Measurements from ENCODE around the gene CD6.

CD6 gene

DNA sequence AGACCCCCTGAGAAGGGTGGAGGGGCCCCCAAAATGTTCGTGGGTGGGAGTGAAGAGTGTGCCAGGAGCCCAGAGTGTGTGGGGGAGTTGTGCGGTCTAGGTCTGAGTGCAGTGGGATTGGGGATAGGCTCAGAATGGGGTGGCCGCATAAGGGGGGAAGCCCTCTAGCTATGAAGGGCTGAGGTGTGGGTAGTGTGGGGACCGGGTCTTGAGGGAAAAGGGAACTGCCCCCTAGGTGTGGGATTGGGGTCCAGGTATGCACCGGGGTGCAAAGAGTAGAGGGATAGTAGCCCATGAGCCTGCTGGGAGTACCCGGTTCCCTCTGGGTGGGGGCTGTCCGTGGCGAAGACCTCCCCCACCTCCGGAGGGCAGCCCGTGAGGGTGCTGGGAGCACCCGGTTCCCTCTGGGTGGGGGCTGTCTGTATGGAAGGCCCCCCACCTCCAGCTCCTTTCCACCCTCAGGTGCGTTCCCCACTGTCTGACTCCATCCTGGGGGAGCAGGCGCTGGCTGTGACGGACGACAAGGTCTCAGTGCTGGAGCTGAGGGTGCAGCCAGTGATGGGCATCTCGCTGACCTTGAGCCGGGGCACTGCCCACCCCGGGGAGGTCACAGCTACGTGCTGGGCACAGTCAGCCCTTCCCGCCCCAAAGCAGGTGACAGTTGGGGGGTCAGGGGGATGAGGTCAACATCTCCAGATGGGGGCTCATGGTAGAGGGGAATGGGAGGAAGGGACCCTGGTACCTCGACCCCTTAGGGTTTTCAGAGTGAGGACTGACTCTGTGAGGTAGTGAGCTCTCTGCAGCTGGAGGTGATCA lies 36.5 kb upstream of the CD6 start:
- Histone ChIP-seq H4K20me1 (ENCODE audit: control insufficient read depth, insufficient read depth, low read depth, low read length) (no peaks in the 10 kb centered on the region), H3K27ac (ENCODE audit: low read depth, low read length) (no peak overlapping the region), H3K4me1 (ENCODE audit: control insufficient read depth, low read length) (peaks cover 43% of the 10 kb centered on the region), H3K9me2 (replicated peaks; ENCODE audit: control insufficient read depth, low read length) (no peaks in the 10 kb centered on the region), H3F3A (ENCODE audit: control insufficient read depth, insufficient read depth) (peaks cover 21% of the 10 kb centered on the region), H3K79me2 (ENCODE audit: control insufficient read depth, low read length) (no peaks in the 10 kb centered on the region), H3K4me3 (ENCODE audit: low read length) (no peak overlapping the region), H3K9me3 (ENCODE audit: control insufficient read depth, insufficient read depth, low read length) (no peaks in the 10 kb centered on the region), H3K27me3 (ENCODE audit: control insufficient read depth, low read length) (no peaks in the 10 kb centered on the region), H3K4me2 (ENCODE audit: low read length) (no peak overlapping the region), H3K36me3 (ENCODE audit: control insufficient read depth, low read length) (peaks cover 29% of the 10 kb centered on the region)
- no peak for TF ChIP-seq EZH2phosphoT487 (IDR thresholded peaks at IDR 0.05; ENCODE audit: borderline replicate concordance, low read length)
- TF ChIP-seq, protein P1, sequence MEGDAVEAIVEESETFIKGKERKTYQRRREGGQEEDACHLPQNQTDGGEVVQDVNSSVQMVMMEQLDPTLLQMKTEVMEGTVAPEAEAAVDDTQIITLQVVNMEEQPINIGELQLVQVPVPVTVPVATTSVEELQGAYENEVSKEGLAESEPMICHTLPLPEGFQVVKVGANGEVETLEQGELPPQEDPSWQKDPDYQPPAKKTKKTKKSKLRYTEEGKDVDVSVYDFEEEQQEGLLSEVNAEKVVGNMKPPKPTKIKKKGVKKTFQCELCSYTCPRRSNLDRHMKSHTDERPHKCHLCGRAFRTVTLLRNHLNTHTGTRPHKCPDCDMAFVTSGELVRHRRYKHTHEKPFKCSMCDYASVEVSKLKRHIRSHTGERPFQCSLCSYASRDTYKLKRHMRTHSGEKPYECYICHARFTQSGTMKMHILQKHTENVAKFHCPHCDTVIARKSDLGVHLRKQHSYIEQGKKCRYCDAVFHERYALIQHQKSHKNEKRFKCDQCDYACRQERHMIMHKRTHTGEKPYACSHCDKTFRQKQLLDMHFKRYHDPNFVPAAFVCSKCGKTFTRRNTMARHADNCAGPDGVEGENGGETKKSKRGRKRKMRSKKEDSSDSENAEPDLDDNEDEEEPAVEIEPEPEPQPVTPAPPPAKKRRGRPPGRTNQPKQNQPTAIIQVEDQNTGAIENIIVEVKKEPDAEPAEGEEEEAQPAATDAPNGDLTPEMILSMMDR (IDR thresholded peaks at IDR 0.05; ENCODE audit: low read depth, low read length, poor library complexity, severe bottlenecking) = no peak

DNA sequence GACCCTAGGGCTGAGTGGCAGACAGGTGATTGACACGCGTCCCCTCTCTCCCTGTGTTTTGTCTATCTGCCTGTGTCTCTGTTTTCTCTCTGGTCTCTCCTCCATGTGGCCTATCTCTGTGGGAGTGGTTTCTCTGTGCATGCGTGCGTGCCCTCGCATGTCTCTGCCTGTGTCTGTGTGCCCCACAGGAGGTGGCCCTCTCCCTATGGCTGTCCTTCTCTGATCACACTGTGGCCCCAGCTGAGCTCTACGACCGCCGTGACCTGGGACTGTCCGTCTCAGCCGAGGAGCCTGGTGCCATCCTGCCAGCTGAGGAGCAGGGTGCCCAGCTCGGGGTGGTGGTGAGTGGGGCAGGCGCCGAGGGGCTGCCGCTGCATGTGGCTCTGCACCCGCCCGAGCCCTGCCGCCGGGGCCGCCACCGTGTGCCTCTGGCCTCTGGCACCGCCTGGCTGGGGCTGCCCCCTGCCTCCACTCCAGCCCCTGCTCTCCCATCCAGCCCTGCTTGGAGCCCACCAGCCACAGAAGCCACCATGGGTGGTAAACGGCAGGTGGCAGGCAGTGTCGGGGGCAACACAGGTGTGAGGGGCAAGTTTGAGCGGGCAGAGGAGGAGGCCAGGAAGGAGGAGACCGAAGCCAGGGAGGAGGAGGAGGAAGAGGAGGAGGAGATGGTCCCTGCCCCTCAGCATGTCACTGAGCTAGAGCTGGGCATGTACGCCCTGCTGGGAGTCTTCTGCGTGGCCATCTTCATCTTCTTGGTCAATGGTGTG lies 35.6 kb upstream of the CD6 start:
- Histone ChIP-seq H3K4me3 (ENCODE audit: low read length) (no peak overlapping the region), H3K4me2 (ENCODE audit: low read length) (no peak overlapping the region), H3K27me3 (ENCODE audit: control insufficient read depth, low read length) (no peaks in the 10 kb centered on the region), H3K27ac (ENCODE audit: low read depth, low read length) (no peak overlapping the region), H3K4me1 (ENCODE audit: control insufficient read depth, low read length) (peaks cover 40% of the 10 kb centered on the region), H3K36me3 (ENCODE audit: control insufficient read depth, low read length) (peaks cover 37% of the 10 kb centered on the region), H3K9me2 (replicated peaks; ENCODE audit: control insufficient read depth, low read length) (no peaks in the 10 kb centered on the region), H4K20me1 (ENCODE audit: control insufficient read depth, insufficient read depth, low read depth, low read length) (no peaks in the 10 kb centered on the region), H3K79me2 (ENCODE audit: control insufficient read depth, low read length) (no peaks in the 10 kb centered on the region), H3K9me3 (ENCODE audit: control insufficient read depth, insufficient read depth, low read length) (no peaks in the 10 kb centered on the region), H3F3A (ENCODE audit: control insufficient read depth, insufficient read depth) (peaks cover 19% of the 10 kb centered on the region)
- no peak for TF ChIP-seq EZH2phosphoT487 (IDR thresholded peaks at IDR 0.05; ENCODE audit: borderline replicate concordance, low read length)
- TF ChIP-seq, protein P1 (IDR thresholded peaks at IDR 0.05; ENCODE audit: low read depth, low read length, poor library complexity, severe bottlenecking) = no peak

DNA sequence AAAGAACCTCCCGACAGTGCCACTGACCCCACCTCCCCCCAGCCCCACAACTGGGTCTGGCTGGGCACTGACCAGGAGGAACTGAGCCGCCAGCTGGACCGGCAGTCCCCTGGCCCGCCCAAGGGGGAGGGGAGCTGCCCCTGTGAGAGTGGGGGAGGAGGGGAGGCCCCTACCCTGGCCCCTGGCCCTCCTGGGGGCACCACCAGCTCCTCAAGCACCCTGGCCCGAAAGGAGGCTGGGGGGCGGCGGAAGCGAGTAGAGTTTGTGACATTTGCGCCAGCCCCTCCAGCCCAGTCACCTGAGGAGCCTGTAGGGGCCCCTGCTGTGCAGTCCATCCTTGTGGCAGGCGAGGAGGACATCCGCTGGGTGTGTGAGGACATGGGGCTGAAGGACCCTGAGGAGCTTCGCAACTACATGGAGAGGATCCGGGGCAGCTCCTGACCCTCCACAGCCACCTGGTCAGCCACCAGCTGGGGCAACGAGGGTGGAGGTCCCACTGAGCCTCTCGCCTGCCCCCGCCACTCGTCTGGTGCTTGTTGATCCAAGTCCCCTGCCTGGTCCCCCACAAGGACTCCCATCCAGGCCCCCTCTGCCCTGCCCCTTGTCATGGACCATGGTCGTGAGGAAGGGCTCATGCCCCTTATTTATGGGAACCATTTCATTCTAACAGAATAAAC lies 34.9 kb upstream of the CD6 start:
- Histone ChIP-seq H3K79me2 (ENCODE audit: control insufficient read depth, low read length) (no peaks in the 10 kb centered on the region), H3K4me2 (ENCODE audit: low read length) (no peak overlapping the region), H3K27ac (ENCODE audit: low read depth, low read length) (no peak overlapping the region), H3K9me2 (replicated peaks; ENCODE audit: control insufficient read depth, low read length) (no peaks in the 10 kb centered on the region), H3K4me1 (ENCODE audit: control insufficient read depth, low read length) (peaks cover 39% of the 10 kb centered on the region), H3K9me3 (ENCODE audit: control insufficient read depth, insufficient read depth, low read length) (no peaks in the 10 kb centered on the region), H3K27me3 (ENCODE audit: control insufficient read depth, low read length) (no peaks in the 10 kb centered on the region), H4K20me1 (ENCODE audit: control insufficient read depth, insufficient read depth, low read depth, low read length) (no peaks in the 10 kb centered on the region), H3F3A (ENCODE audit: control insufficient read depth, insufficient read depth) (peaks cover 13% of the 10 kb centered on the region), H3K36me3 (ENCODE audit: control insufficient read depth, low read length) (peaks cover 41% of the 10 kb centered on the region), H3K4me3 (ENCODE audit: low read length) (no peak overlapping the region)
- TF ChIP-seq EZH2phosphoT487 (IDR thresholded peaks at IDR 0.05; ENCODE audit: borderline replicate concordance, low read length) = no peak
- TF ChIP-seq, protein P1 (IDR thresholded peaks at IDR 0.05; ENCODE audit: low read depth, low read length, poor library complexity, severe bottlenecking) = no peak
